Measurements from ENCODE around the gene ITGAL.

Gene ITGAL

GRCh38 chr16:30567160-30567990 lies 94.8 kb downstream of the ITGAL start:
- peak; percentile 51 to 59 for DNase-seq (ENCODE audit: low read depth in 2 of 2)

- DNase-seq (ENCODE audit: low read depth in 2 of 2), result no peak
Observed at GRCh38 chr16:30567991-30568638, 95.6 kb downstream of the ITGAL start.

GRCh38 chr16:30569281-30569680 lies 96.7 kb downstream of the ITGAL start:
- no peak for DNase-seq (ENCODE audit: low read depth in 2 of 2)

- no peak for DNase-seq (ENCODE audit: low read depth in 2 of 2)
Observed at GRCh38 chr16:30569746-30570635, 97.4 kb downstream of the ITGAL start.

GRCh38 chr16:30570636-30571444 lies 98.3 kb downstream of the ITGAL start:
- no peak for DNase-seq (ENCODE audit: low read depth in 2 of 2)

GRCh38 chr16:30571445-30572322 lies 99.1 kb downstream of the ITGAL start, which contains the start of gene ZNF688:
Gene ZNF688 (minus strand): TSS chr16:30571714. CDS start chr16:30571629, 85 bp downstream.
- peak; percentile 91 to 97 for DNase-seq (ENCODE audit: low read depth in 2 of 2)
